Gastroesophageal sphincter (tissue), 4 donors: Measurements from ENCODE around the gene CLIP4. TPM values are rescaled to one million over a fixed set of nuclear protein-coding genes. Genes with fewer than 3 reads are reported as not detected.

Source experiments
- ATAC-seq: fragments of 150-250 bp; one replicate; pipeline ENCODE4 v1.9.1; 2016; ENCODE audit warnings: mild to moderate bottlenecking, moderate library complexity
- H3K27ac ChIP-seq, 4 donors: fragments of 200-600 bp; sonication (generic) in 3 of 4; 1 replicate in 3 of 4; 2 replicates in 1 of 4; pipeline ENCODE4 v1.5.1; 2016 to 2019
- H3K27me3 ChIP-seq: fragments of 200-600 bp; sonication (generic); one replicate; pipeline ENCODE4 v1.5.1; 2019
- H3K36me3 ChIP-seq, 2 donors: fragments of 200-600 bp; sonication (generic); one replicate each; pipeline ENCODE4 v1.5.1; 2019; ENCODE audit warnings: control low read depth in 1 of 2
- H3K4me1 ChIP-seq, 3 donors: fragments of 200-600 bp; sonication (generic); 1 replicate in 2 of 3; 2 replicates in 1 of 3; pipeline ENCODE4 v1.5.1; 2016 to 2019; ENCODE audit warnings: control low read depth in 2 of 3
- H3K4me3 ChIP-seq, 2 donors: fragments of 200-600 bp; sonication (generic); one replicate each; pipeline ENCODE4 v1.5.1; 2019; ENCODE audit warnings: mild to moderate bottlenecking in 1 of 2, moderate library complexity in 1 of 2
- H3K9me3 ChIP-seq, 3 donors: fragments of 200-600 bp; sonication (generic); one replicate each; pipeline ENCODE4 v1.5.1; 2017 to 2019; ENCODE audit warnings: control low read depth in 2 of 3
- CTCF ChIP-seq, 4 experiments: fragments of 200-600 bp in 2 of 4; fragments of 450-650 bp in 2 of 4; sonication (generic) in 1 of 4; IDR thresholded peaks; one replicate each; pipeline ENCODE4 v1.5.1; 2017 to 2019; ENCODE audit warnings: antibody characterized with exemption in 4 of 4, mild to moderate bottlenecking in 2 of 4, moderate library complexity in 2 of 4
- EP300 ChIP-seq: sonication (generic); formaldehyde crosslinking; IDR thresholded peaks from one replicate; pipeline ENCODE4 v1.6.1; 2017; ENCODE audit warnings: antibody characterized with exemption, mild to moderate bottlenecking
- POLR2A ChIP-seq, 2 donors: fragments of 450-650 bp; IDR thresholded peaks; one replicate each; pipeline ENCODE4 v1.6.1; 2017; ENCODE audit warnings: antibody characterized with exemption in 2 of 2, mild to moderate bottlenecking in 2 of 2, moderate library complexity in 1 of 2
- POLR2AphosphoS5 ChIP-seq: sonication (generic); formaldehyde crosslinking; IDR thresholded peaks from one replicate; pipeline ENCODE4 v1.6.1; 2017; ENCODE audit warnings: antibody characterized with exemption
- WGBS, 2 donors: methylation state at CpG; one replicate each; pipeline ENCODE4 v1.1.5; 2018; ENCODE audit warnings: low coverage in 1 of 2; 5-methylcytosine and 5-hydroxymethylcytosine counted together
- total RNA-seq, 4 donors: library from RNA; depleted of rRNA; stranded (reverse); fragments of >200 nt; gene quantifications; one replicate each; pipeline ENCODE4 v1.1.0, GENCODE V29; 2016

The CLIP4 gene
- total RNA-seq, 4 donors from 2014 or later, result 64.7 to 96.0 (median 77.3) TPM

- no peak overlapping the region for H3K27ac ChIP-seq
- peaks cover 5 to 50% of the 10 kb centered on the region in 2 donors for H3K36me3 ChIP-seq
- WGBS, 2 donors, result 60 to 65% methylated on average over 1 to 2 of the region's 3 CpGs
- no peak overlapping the region for H3K4me3 ChIP-seq
- TF ChIP-seq CTCF (IDR thresholded peaks at IDR 0.05), result no peak
- TF ChIP-seq POLR2A (IDR thresholded peaks at IDR 0.05), result no peak
- TF ChIP-seq EP300, result no peak
- no peak for TF ChIP-seq POLR2AphosphoS5
- ATAC-seq, result no peak
- no peaks in the 10 kb centered on the region for H3K27me3 ChIP-seq
- H3K9me3 ChIP-seq, result no peaks in the 10 kb centered on the region
- H3K4me1 ChIP-seq, result no peaks in the 10 kb centered on the region
These were observed 32.7 kb downstream of the CLIP4 start for GRCh38 chr2:29147963-29148362.

- peaks cover 6 to 65% of the 10 kb centered on the region in 2 donors for H3K36me3 ChIP-seq
- TF ChIP-seq EP300, result no peak
- no peak for TF ChIP-seq CTCF (IDR thresholded peaks at IDR 0.05)
- TF ChIP-seq POLR2A (IDR thresholded peaks at IDR 0.05), result no peak
These were observed 39.4 kb downstream of the CLIP4 start for GRCh38 chr2:29154610-29155009.

GRCh38 chr2:29155578-29155977, 40.4 kb downstream of the CLIP4 start:
- 74 to 93% methylated on average over 2 of the region's 2 CpGs for WGBS, 2 donors
- Histone ChIP-seq H3K27me3 (no peaks in the 10 kb centered on the region), H3K9me3 (no peaks in the 10 kb centered on the region), H3K4me1 (peaks cover 0 to 5% (median 0%) of the 10 kb centered on the region in 3 donors), H3K36me3 (peaks cover 6 to 70% of the 10 kb centered on the region in 2 donors), H3K27ac (no peak overlapping the region), H3K4me3 (no peak overlapping the region)
- TF ChIP-seq POLR2A (IDR thresholded peaks at IDR 0.05) (no peak), POLR2AphosphoS5 (no peak), EP300 (no peak), CTCF (IDR thresholded peaks at IDR 0.05) (no peak)
- no peak for ATAC-seq

More at GRCh38 chr2:29154610-29155009, 39.4 kb downstream of the CLIP4 start:
- 100% methylated on average over 1 of the region's 2 CpGs; no CpG with 5 or more reads in 1 of the 2 donors for WGBS, 2 donors
- Histone ChIP-seq H3K27me3 (no peaks in the 10 kb centered on the region), H3K9me3 (no peaks in the 10 kb centered on the region), H3K4me3 (no peak overlapping the region), H3K4me1 (peaks cover 0 to 5% (median 0%) of the 10 kb centered on the region in 3 donors), H3K27ac (no peak overlapping the region)
- ATAC-seq, result no peak

- Histone ChIP-seq H3K36me3 (peaks cover 6 to 83% of the 10 kb centered on the region in 2 donors), H3K27me3 (no peaks in the 10 kb centered on the region), H3K9me3 (no peaks in the 10 kb centered on the region), H3K4me3 (no peak overlapping the region), H3K4me1 (peaks cover 0 to 5% (median 0%) of the 10 kb centered on the region in 3 donors), H3K27ac (no peak overlapping the region)
- no peak for TF ChIP-seq POLR2A (IDR thresholded peaks at IDR 0.05)
- TF ChIP-seq POLR2AphosphoS5, result no peak
- no peak for TF ChIP-seq CTCF (IDR thresholded peaks at IDR 0.05)
- TF ChIP-seq EP300, result no peak
- WGBS, 2 donors, result 17 to 62% methylated on average over 2 to 4 of the region's 4 CpGs
- no peak for ATAC-seq
These were observed 41.9 kb downstream of the CLIP4 start for GRCh38 chr2:29157131-29157530.

- TF ChIP-seq POLR2A (IDR thresholded peaks at IDR 0.05) (no peak), EP300 (no peak), POLR2AphosphoS5 (no peak), CTCF (IDR thresholded peaks at IDR 0.05) (no peak)
- 59 to 100% methylated on average over 1 of the region's 1 CpG for WGBS, 2 donors
- Histone ChIP-seq H3K36me3 (peaks cover 0 to 74% of the 10 kb centered on the region in 2 donors), H3K4me1 (peaks cover 0 to 5% (median 0%) of the 10 kb centered on the region in 3 donors), H3K4me3 (no peak overlapping the region), H3K27ac (no peak overlapping the region), H3K9me3 (no peaks in the 10 kb centered on the region), H3K27me3 (no peaks in the 10 kb centered on the region)
- ATAC-seq, result no peak
These were observed 43.9 kb downstream of the CLIP4 start for GRCh38 chr2:29159125-29159524.
